GM19035 (cell line): Measurements from ENCODE around the gene GRIA4.
A peak's percentile ranks its signal among the peaks of the same experiment; 100 is the strongest.
"Not testable (repeated sequence)": the region's sequence is repeated elsewhere in the genome, so short reads cannot be mapped to it uniquely, and the experiment has no call there.

ENCODE experiments used
- ATAC-seq: cut with Tn5 transposase; IDR thresholded peaks from one replicate; pipeline ENCODE4 v1.9.1; 2021; ENCODE audit not compliant: unreplicated experiment

GRIA4 gene

GRCh38 chr11:105856954-105857353 is 247.1 kb downstream of the GRIA4 start:
- no peak for ATAC-seq

DNA sequence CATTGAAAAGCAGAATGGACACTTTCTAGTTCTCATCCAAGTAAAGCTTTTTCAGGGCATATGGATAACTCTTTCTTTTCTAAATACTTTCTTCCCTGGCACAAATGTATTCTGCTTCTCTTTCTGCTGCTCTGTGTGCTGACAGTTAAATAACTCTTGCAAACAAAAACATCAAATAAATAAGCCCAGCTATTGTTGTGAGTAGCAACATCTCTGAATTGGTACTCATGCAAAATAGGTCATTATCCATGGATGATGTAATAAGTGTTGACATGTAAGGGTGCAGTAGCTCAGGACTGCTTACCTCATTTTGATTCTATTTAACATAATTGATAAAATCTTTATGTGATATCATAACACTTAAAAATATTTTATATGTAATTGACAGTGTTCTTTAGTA is 247.9 kb downstream of the GRIA4 start:
- no peak for ATAC-seq

DNA sequence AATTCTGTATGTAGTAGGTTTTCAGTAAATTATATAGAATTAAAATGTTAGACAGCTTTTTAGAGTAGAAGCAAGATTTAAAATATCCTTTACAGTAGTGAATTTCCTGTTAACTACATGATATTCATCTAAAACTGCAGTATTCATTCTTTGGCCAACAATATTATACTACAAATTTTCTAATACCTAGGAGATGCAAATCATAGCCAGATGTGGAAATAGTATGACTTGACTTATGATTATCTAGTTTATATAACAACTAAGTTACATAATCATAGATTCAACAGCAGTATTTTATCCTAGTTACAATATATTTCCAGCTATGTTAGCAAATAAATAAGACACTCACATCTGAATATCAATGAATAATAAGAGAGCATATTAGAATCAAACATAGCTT is 249.0 kb downstream of the GRIA4 start:
- ATAC-seq, result no peak

GRCh38 chr11:105860105-105860504 is 250.2 kb downstream of the GRIA4 start:
- ATAC-seq, result no peak

GRCh38 chr11:105861225-105861624 is 251.4 kb downstream of the GRIA4 start:
- ATAC-seq, result no peak

GRCh38 chr11:105862736-105863367 is 253.0 kb downstream of the GRIA4 start:
- peak; percentile 68 for ATAC-seq

DNA sequence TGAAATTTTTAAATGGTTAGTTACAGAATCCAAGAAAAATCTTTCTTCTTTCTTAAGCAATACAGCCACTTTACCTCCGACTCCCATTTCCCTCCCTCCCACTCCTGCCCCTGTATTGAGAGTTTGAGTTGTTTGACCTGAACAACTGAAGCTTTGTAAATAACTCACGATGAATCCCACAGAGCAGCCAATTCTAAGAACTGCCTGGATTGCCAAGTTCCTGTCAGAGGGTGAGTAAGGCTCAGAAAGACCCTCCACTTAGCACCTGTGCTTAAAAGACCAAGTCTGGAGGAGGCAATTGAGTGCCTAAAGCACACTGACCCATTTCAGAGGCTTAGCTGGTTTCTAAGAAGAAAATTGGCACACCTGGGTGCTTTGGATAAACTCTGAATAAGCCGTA is 253.7 kb downstream of the GRIA4 start:
- no peak for ATAC-seq

- ATAC-seq, result no peak
These were observed 257.9 kb downstream of the GRIA4 start for GRCh38 chr11:105867742-105868141.

- no peak for ATAC-seq
These were observed 259.0 kb downstream of the GRIA4 start for GRCh38 chr11:105868762-105869285.

DNA sequence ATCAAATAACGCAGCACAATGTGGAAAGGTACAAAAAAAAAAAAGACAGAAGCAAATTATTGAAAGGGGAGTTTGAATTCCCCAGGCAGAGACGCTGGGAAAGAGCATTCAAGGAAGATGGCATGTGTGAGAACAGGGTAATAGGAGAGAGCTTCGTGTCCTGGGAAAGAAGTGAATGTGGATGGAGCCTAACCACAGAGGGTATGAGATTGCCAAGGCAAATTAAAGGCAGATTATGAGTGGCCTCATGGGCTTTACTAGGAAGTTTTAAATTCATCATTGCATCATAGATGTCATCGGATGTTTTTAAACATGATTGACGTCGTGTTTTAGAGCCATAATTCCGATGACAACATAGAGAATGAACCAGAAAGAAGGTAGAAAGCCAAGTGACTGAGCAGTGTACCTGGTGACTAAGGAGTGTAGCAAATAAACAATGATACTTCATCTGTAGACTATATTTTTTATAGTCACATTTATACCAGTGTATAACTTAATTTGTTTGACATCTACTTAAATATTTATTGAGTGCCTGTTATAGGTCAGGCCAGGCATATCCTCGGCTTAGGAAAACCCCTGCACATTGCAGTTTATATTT is 260.7 kb downstream of the GRIA4 start:
- ATAC-seq, result no peak

- no peak for ATAC-seq
These were observed 268.6 kb downstream of the GRIA4 start for GRCh38 chr11:105878510-105878909.

DNA sequence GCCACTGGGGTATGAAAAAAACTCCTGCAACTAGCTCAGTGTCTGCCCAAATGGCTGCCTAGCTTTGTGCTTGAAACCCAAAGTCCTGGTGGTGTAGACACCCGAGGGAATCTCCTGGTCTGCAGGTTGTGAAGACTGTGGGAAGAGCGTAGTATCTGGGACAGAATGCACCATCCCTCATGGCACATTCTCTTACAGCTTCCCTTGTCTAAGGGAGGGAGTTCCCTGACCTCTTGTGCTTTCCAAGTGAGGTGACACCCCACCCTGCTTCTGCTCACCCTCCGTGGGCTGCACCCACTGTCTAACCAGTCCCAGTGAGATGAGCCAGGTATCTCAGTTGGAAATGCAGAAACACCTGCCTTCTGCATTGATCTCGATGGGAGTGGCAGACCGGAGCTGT is 269.1 kb downstream of the GRIA4 start:
- not testable (repeated sequence) for ATAC-seq

DNA sequence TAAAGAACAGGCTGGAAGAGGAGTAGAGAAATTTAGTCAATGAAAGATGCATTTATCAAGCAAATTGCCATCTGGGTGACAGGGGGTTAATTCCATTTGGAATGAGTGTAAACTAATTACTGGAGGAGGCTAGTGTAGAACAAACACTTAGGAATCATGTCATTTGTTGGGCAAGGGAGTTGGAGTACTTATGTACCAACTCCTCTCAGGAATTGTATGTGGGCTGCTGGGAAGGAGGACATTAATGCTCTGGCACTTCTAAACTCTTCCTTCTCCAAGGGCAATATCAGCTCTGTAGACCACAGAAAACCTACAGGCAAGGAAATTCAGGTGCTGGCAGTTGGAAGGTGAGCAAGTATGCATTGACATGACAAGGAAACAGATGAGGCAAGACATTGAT is 271.2 kb downstream of the GRIA4 start:
- ATAC-seq, result no peak

DNA sequence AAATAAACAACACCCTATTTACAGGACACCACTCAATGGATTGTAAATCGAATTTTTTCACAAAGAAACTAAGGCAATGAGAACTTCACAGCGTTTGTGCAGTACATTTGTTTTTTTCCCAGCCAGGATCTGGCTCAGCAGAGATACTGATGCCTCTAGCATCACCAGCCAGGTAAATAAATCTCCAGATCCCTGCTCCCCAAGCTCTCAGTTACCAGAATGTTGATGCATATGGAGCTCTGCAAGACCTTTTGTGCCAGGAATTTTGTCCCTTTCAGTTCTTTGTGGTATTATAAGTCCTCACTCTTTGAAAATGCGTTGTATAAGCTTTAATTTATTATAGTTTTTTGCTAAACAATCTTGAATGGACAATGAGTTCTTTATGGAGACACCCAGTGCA is 274.6 kb downstream of the GRIA4 start:
- ATAC-seq, result no peak

DNA sequence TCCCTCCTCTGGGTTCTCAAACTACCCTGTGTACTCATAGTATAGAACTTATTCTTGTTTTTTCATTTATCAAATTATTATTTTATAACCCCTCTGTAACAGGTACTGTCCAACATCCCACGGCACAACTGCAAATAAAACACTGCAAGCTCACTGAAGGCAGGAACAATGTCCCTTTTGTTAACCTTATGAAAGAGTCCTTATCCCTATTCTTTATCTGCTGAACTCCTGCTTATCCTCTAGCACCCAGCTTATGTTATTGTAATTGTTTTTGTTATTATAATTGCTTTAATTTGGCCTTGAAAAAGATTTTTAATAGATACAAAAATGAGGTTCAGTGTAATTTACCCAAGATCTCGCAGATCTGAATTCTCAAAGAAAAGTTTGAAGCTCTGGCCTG is 281.8 kb downstream of the GRIA4 start:
- no peak for ATAC-seq

DNA sequence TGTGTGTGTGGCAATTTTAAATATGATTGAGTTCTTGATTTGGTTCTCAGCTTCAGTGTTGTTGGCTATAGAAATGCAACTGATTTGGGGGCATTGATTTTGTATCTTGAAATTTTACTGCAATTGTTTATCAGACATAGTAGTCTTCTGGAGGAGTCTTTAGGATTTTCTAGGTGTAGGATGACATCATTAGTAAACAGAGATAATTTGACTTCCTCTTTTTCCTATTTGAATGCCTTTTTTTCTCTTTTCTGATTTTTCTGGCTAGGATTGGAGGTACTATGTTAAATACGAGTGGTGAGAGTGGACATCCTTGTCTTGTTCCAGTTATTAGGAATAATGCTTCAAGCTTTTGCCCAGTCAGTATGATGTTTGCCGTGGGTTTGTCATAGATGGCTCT is 287.3 kb downstream of the GRIA4 start:
- ATAC-seq, result no peak

DNA sequence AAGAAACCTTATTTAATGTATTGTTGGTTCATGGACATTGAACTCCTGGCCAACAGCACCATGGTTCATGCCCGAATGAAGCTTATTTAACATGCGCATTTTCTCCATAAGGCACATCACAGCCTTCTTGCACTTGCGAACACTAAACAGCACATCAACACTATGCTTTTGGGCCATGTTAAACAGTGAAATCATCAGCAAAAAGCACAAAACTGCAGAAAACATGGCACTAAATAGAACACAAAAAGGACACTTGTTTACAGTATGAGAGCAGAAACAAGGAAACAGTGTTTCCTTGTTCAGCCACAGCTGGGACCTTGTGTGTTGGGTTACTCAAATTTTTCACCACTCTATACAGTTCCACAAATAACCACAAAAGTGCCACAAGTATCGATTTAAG is 289.9 kb downstream of the GRIA4 start:
- no peak for ATAC-seq

DNA sequence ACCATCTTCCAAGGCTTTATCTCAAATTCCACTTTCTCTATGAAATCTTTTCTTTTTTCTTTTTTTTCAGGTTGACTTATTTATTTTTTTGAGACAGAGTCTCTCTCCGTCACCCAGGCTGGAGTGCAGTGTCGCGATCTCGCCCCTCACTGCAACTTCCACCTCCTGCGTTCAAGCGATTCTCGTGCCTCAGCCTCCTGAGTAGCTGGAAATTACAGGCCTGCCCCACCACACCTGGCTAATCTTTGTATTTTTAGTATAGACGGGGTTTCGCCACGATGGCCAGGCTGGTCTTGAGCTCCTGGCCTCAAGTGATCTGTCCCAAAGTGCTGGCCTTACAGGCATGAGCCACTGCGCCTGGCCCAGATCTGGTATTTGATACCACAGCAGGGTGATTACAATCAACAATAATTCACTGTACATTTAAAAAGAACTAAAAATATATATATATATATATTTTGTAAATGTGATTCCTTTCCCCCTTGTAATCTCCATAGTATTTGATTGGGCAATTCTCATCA is 290.7 kb downstream of the GRIA4 start:
- no peak for ATAC-seq

- no peak for ATAC-seq
These were observed 293.2 kb downstream of the GRIA4 start for GRCh38 chr11:105903113-105903512.

- ATAC-seq, result no peak
These were observed 296.6 kb downstream of the GRIA4 start for GRCh38 chr11:105906517-105906916.

GRCh38 chr11:105907319-105907718 is 297.4 kb downstream of the GRIA4 start:
- ATAC-seq, result no peak

- ATAC-seq, result no peak
These were observed 300.3 kb downstream of the GRIA4 start for GRCh38 chr11:105910095-105910715.
